PC-3 (cell line): ENCODE data around the gene NPTX1. TPM values are rescaled to one million over a fixed set of nuclear protein-coding genes. Genes with fewer than 3 reads are reported as not detected.

Experiments used
- ATAC-seq: fragments of 200-7000 bp; cut with Tn5 transposase; 2 replicates; pipeline ENCODE4 v1.9.1; 2020; ENCODE audit warnings: mild to moderate bottlenecking, moderate library complexity
- BruUV-seq: library from RNA; stranded (reverse); fragments of 400-500 nt; replicated peaks from 2 replicates; lab custom pipeline; 2021; lab: Mats Ljungman, UMichigan
- CTCF ChIA-PET: fragments of 300-600 bp; sonication (Branson Sonifier 250); formaldehyde crosslinking; loops from one replicate; lab custom pipeline; 2022; ENCODE audit warnings: antibody characterized with exemption; lab: Charles Lee
- POLR2A ChIA-PET: fragments of 300-600 bp; sonication (Branson Sonifier 250); formaldehyde crosslinking; loops from one replicate; lab custom pipeline; 2022; ENCODE audit warnings: antibody characterized with exemption; ENCODE audit not compliant: unreplicated experiment; lab: Charles Lee
- DNase-seq: peaks from one replicate; pipeline ENCODE4 v3.0.0-alpha.2; 2015
- H2AFZ ChIP-seq: fragments of 300-600 bp; sonication (generic); 2 replicates; pipeline ENCODE4 v1.6.0; 2016; ENCODE audit warnings: antibody characterized with exemption, low read length
- H3F3A ChIP-seq: fragments of 300-600 bp; sonication (generic); one replicate; pipeline ENCODE4 v1.6.0; 2017; ENCODE audit warnings: antibody characterized with exemption, low read length, control low read depth, mild to moderate bottlenecking; ENCODE audit not compliant: unreplicated experiment
- H3K27ac ChIP-seq: fragments of 300-600 bp; sonication (generic); 2 replicates; pipeline ENCODE4 v1.5.1; 2016; ENCODE audit warnings: mild to moderate bottlenecking, low read length
- H3K27me3 ChIP-seq: fragments of 300-600 bp; sonication (generic); 2 replicates; pipeline ENCODE4 v1.6.1; 2016; ENCODE audit warnings: low read length, mixed read lengths
- H3K36me3 ChIP-seq: fragments of 300-600 bp; sonication (generic); 2 replicates; pipeline ENCODE4 v1.6.1; 2016; ENCODE audit warnings: low read depth, mixed run types, low read length, mixed read lengths
- H3K4me1 ChIP-seq: fragments of 300-600 bp; sonication (generic); 2 replicates; pipeline ENCODE4 v1.5.1; 2016; ENCODE audit warnings: low read length; ENCODE audit not compliant: insufficient read depth
- H3K4me2 ChIP-seq: fragments of 300-600 bp; sonication (generic); 2 replicates; pipeline ENCODE4 v1.6.0; 2016; ENCODE audit warnings: low read length
- H3K4me3 ChIP-seq: fragments of 300-600 bp; sonication (generic); 2 replicates; pipeline ENCODE4 v1.5.1; 2016; ENCODE audit warnings: mild to moderate bottlenecking, low read length, mixed read lengths
- H3K79me2 ChIP-seq: fragments of 300-600 bp; sonication (generic); 2 replicates; pipeline ENCODE4 v1.6.1; 2017; ENCODE audit warnings: low read length, mixed read lengths
- H3K9ac ChIP-seq: fragments of 300-600 bp; sonication (generic); 2 replicates; pipeline ENCODE4 v1.6.0; 2016; ENCODE audit warnings: mild to moderate bottlenecking, low read length
- H3K9me2 ChIP-seq: fragments of 300-600 bp; sonication (generic); replicated peaks from 2 replicates; pipeline ENCODE4 v1.6.1; 2016; ENCODE audit warnings: mixed run types, low read length, mixed read lengths
- H3K9me3 ChIP-seq: fragments of 300-600 bp; sonication (generic); 2 replicates; pipeline ENCODE4 v1.6.1; 2016; ENCODE audit warnings: low read length, mixed read lengths
- H4K20me1 ChIP-seq: fragments of 300-600 bp; sonication (generic); 2 replicates; pipeline ENCODE4 v1.6.1; 2016; ENCODE audit warnings: low read length, mixed read lengths
- EZH2 ChIP-seq: fragments of 300-600 bp; sonication (generic); IDR thresholded peaks from one replicate; pipeline ENCODE4 v1.6.1; 2017; ENCODE audit warnings: antibody characterized with exemption, mild to moderate bottlenecking, low read length; ENCODE audit not compliant: unreplicated experiment
- EZH2phosphoT487 ChIP-seq: fragments of 300-600 bp; sonication (generic); IDR thresholded peaks from 2 replicates; pipeline ENCODE4 v1.6.1; 2018; ENCODE audit warnings: mild to moderate bottlenecking, antibody characterized with exemption, low read length, borderline replicate concordance
- intact Hi-C: fragments of 100-400 bp; cut with micrococcal nuclease; formaldehyde crosslinking; loops from 2 replicates; pipeline ENCODE4 v1.9.0; 2023
- total RNA-seq: library from RNA; depleted of rRNA; stranded (reverse); fragments of >200 nt; gene quantifications from 2 replicates; pipeline ENCODE4 v1.2.3, GENCODE V29; 2014
- TF ChIP-seq, protein P1 (sequence below): fragments of 300-600 bp; sonication (generic); conservative IDR thresholded peaks from 2 replicates; pipeline ENCODE4 v1.5.1; 2017; ENCODE audit warnings: antibody characterized with exemption, low read depth, mild to moderate bottlenecking, low read length

NPTX1 gene
- total RNA-seq, 1 experiment from 2014 or later, result 0.55 TPM

DNA sequence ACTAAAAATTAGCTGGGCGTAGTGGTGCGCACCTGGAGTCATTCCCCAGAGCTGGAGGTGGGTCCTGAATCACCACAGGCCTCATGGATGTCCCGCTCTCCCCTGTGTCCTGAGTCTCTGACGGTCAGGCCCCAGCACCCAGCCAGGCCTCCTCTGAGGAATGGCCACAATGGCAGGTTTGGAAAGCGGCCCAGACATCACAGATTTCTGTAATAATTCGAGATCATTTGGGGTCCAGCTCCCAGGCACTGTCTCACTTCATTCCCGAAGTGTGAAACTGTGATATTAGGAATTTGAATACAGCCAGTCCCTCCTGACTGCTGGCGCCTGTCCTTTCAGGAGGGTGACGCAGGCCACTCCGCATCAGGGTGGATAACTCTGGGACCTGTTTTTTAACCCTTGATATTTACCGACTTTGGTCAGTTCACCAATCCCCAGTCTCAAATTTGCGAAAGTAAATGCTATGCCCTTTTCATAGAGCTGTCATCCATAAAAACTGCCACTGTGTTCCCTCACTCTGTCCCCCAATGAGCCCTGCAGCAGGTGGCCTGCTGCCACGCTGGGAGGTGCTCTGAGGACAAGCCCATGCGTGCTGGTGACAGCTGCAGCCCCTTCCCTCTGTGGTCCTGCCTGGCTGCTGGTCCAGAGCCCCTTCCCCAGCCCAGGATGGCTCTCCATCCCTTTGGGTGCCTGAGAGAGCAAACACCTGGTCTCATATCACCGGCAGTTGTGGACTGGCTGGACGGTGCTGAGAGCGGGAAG is 39.9 kb upstream of the NPTX1 start:
- H3K9me2 ChIP-seq, result no peaks in the 10 kb centered on the region

DNA sequence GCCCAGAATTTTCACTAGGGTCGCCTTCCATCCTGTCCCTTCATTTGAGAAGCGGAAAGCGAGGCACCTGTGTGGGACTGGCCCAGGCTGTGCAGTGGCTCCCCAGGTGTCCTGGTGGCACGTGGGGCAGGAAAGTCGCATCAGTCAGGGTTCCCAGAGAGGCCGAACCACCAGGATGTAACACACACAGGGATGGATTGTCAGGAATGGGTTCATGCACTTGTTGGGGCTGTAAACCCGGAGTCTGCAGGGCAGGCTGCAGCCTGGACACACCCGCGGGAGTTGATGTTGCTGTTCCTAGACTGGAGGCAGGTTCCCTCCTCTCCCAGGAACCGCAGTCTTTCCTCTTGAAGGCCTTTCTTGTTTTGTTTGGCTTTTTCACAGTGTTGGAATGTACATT is 37.5 kb upstream of the NPTX1 start:
- BruUV-seq, result no TSS peak
- ChIA-PET POLR2A (no interaction called here), CTCF (no interaction called here)
- TF ChIP-seq, protein P1, sequence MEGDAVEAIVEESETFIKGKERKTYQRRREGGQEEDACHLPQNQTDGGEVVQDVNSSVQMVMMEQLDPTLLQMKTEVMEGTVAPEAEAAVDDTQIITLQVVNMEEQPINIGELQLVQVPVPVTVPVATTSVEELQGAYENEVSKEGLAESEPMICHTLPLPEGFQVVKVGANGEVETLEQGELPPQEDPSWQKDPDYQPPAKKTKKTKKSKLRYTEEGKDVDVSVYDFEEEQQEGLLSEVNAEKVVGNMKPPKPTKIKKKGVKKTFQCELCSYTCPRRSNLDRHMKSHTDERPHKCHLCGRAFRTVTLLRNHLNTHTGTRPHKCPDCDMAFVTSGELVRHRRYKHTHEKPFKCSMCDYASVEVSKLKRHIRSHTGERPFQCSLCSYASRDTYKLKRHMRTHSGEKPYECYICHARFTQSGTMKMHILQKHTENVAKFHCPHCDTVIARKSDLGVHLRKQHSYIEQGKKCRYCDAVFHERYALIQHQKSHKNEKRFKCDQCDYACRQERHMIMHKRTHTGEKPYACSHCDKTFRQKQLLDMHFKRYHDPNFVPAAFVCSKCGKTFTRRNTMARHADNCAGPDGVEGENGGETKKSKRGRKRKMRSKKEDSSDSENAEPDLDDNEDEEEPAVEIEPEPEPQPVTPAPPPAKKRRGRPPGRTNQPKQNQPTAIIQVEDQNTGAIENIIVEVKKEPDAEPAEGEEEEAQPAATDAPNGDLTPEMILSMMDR, result no peak
- no peak for TF ChIP-seq EZH2
- no peak for TF ChIP-seq EZH2phosphoT487
- no peaks in the 10 kb centered on the region for H3K36me3 ChIP-seq
- no peaks in the 10 kb centered on the region for H3K9me2 ChIP-seq
- H4K20me1 ChIP-seq, result no peaks in the 10 kb centered on the region
- no peaks in the 10 kb centered on the region for H3K9me3 ChIP-seq
- H3K27ac ChIP-seq, result no peak overlapping the region
- H3K4me1 ChIP-seq, result peaks cover 6% of the 10 kb centered on the region; the same call in 1 of the 2 replicates
- H3F3A ChIP-seq, result no peaks in the 10 kb centered on the region
- intact Hi-C loops, result no loop called here
- ATAC-seq (no peak), DNase-seq (no peak)
- H3K9ac ChIP-seq, result no peak overlapping the region
- no peaks in the 10 kb centered on the region; the same call in 1 of the 2 replicates for H3K27me3 ChIP-seq
- H3K4me2 ChIP-seq, result no peak overlapping the region
- no peak overlapping the region for H2AFZ ChIP-seq
- no peaks in the 10 kb centered on the region for H3K79me2 ChIP-seq
- no peak overlapping the region for H3K4me3 ChIP-seq

More for the DNA sequence above, 39.9 kb upstream of the NPTX1 start:
- Histone ChIP-seq H3K27ac (no peak overlapping the region), H3K9ac (no peak overlapping the region), H3K79me2 (no peaks in the 10 kb centered on the region), H3K4me3 (no peak overlapping the region), H3K27me3 (no peaks in the 10 kb centered on the region), H4K20me1 (no peaks in the 10 kb centered on the region), H3K4me1 (peaks cover 6% of the 10 kb centered on the region; the same call in 1 of the 2 replicates), H3K36me3 (no peaks in the 10 kb centered on the region), H3F3A (no peaks in the 10 kb centered on the region), H2AFZ (no peak overlapping the region), H3K9me3 (no peaks in the 10 kb centered on the region), H3K4me2 (no peak overlapping the region)
- no peak for DNase-seq
- ATAC-seq, result no peak
- intact Hi-C loops, result no loop called here
- BruUV-seq, result no TSS peak
- ChIA-PET CTCF (no interaction called here), POLR2A (no interaction called here)
- TF ChIP-seq EZH2 (no peak), EZH2phosphoT487 (no peak)
- TF ChIP-seq, protein P1, result no peak

DNA sequence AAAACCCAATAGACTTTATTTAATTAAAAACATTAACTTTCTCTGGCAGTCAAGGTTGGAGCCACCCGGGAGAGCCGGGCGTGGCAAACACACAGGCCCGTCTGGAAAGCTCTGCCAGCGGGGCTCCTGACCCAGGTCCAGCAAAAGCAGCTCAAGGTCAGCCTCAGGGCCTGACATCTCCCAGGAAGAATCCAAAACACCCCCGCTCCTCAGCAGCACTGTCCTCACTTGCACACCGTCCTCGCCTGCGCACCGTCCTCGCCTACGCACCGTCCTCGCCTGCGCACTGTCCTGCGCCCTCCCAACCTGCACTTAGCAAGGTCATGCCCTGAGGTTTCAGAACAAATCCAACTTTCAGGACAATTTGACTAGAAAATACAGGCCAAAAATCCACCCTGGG is 36.8 kb upstream of the NPTX1 start:
- Histone ChIP-seq H3K9me2 (no peaks in the 10 kb centered on the region), H3K9me3 (no peaks in the 10 kb centered on the region), H3K9ac (no peak overlapping the region), H3F3A (no peaks in the 10 kb centered on the region), H2AFZ (no peak overlapping the region), H3K79me2 (no peaks in the 10 kb centered on the region), H3K27ac (no peak overlapping the region), H3K4me2 (no peak overlapping the region), H3K4me1 (peaks cover 6% of the 10 kb centered on the region; the same call in 1 of the 2 replicates), H3K4me3 (no peak overlapping the region), H3K36me3 (no peaks in the 10 kb centered on the region), H4K20me1 (no peaks in the 10 kb centered on the region), H3K27me3 (no peaks in the 10 kb centered on the region; the same call in 1 of the 2 replicates)
- ATAC-seq (no peak), DNase-seq (no peak)
- ChIA-PET CTCF (interaction anchor here (0.5 kb wide), 1 partner anchor 29 kb away, joined by 8 read pairs; no protein-coding TSS in a partner anchor), POLR2A (no interaction called here)
- no TSS peak for BruUV-seq
- TF ChIP-seq EZH2 (no peak), EZH2phosphoT487 (no peak)
- TF ChIP-seq, protein P1, result no peak
- intact Hi-C loops, result no loop called here
